Lower leg skin (tissue), 3 donors: ENCODE results near the gene HIPK2.

Experiments
- POLR2A ChIP-seq, 2 donors: fragments of 450-650 bp; IDR thresholded peaks; one replicate each; pipeline ENCODE4 v1.6.1; 2016 to 2017; ENCODE audit warnings: antibody characterized with exemption in 2 of 2, mild to moderate bottlenecking in 1 of 2, moderate library complexity in 1 of 2
- TF ChIP-seq, protein P1 (sequence below), 3 donors: fragments of 450-650 bp; IDR thresholded peaks; one replicate each; pipeline ENCODE4 v1.5.1; 2016; ENCODE audit warnings: antibody characterized with exemption in 3 of 3, mild to moderate bottlenecking in 3 of 3, moderate library complexity in 2 of 3

DNA sequence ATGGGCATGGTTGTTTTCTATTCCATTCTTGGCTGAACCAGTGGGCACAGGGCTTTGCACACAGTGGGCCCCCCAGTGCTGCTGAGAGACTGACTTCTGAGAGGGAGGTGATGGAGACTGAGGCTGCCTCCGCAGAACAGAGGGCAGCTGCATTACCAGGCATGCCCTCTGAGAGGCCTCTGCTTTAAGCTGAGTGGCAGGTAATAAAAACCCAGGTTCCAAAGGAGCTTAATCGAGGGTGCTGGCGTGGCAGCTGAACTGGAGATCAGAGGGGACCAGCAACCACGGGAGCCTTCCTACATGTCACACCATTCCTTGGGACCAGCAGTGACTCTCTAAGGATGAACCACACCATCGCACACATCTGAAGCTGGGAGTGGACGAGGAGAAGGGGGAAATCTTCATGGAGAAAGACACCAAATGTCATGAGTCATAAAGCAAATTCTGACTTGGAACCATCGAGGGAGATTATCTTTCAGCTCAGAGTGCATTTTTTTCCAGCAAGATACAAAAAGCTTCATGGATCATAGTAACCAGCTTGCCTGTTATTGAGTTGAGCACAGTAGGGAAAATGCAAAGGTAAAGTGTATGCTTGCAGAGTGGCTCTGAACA is 24.6 kb downstream of the HIPK2 start:
- TF ChIP-seq, protein P1, sequence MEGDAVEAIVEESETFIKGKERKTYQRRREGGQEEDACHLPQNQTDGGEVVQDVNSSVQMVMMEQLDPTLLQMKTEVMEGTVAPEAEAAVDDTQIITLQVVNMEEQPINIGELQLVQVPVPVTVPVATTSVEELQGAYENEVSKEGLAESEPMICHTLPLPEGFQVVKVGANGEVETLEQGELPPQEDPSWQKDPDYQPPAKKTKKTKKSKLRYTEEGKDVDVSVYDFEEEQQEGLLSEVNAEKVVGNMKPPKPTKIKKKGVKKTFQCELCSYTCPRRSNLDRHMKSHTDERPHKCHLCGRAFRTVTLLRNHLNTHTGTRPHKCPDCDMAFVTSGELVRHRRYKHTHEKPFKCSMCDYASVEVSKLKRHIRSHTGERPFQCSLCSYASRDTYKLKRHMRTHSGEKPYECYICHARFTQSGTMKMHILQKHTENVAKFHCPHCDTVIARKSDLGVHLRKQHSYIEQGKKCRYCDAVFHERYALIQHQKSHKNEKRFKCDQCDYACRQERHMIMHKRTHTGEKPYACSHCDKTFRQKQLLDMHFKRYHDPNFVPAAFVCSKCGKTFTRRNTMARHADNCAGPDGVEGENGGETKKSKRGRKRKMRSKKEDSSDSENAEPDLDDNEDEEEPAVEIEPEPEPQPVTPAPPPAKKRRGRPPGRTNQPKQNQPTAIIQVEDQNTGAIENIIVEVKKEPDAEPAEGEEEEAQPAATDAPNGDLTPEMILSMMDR (IDR thresholded peaks at IDR 0.05): no peak
- TF ChIP-seq POLR2A (IDR thresholded peaks at IDR 0.05): no peak
